HG03460 (cell line): ENCODE results near the gene FRMPD4.

Source experiments
- ATAC-seq: cut with Tn5 transposase; IDR thresholded peaks from one replicate; pipeline ENCODE4 v1.9.1; 2021; ENCODE audit not compliant: unreplicated experiment

The FRMPD4 gene

GRCh38 chrX:12611471-12611870, 473.2 kb downstream of the FRMPD4 start:
- ATAC-seq = peak; percentile 57

DNA sequence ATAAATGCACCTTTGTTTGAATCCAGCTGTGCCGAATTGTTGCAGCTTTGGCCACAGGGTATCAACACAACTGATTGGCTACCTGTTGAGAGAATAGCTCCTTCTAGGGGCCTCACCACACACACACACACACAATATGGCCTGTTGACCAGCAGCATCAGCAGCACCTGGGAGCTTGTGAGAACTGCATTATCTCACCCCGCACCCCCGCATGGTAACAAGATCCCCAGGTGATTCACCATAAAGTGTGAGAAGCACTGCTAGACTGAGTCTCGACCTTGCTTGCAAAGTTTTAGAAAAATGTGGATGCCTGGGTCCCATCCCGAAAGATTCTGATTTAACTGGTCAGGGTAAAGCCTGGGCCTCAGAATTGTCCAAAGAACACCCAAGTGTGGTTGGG, 476.0 kb downstream of the FRMPD4 start:
- ATAC-seq = no peak

- ATAC-seq = no peak
Observed at GRCh38 chrX:12615061-12615460, 476.8 kb downstream of the FRMPD4 start.

DNA sequence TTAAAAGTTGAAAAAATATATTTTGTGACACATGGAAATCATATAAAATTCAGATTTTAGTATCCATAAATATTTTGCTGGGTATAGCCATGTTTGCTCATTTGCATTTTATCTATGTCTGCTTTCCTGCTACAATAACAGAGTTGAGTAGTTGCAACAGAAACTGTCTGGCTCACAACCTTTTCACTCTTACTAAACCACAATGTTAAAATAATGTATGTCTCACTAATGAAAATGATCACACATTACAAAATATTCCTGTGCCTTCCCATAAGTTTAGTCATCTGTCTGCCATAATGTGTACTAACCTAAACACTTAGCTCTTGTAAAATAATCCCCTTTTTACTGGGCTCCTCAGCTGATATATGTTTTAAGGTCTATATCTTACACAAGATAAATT, 479.0 kb downstream of the FRMPD4 start:
- no peak for ATAC-seq

- ATAC-seq = no peak
Observed at GRCh38 chrX:12647230-12647629, 509.0 kb downstream of the FRMPD4 start.

GRCh38 chrX:12648995-12649394, 510.7 kb downstream of the FRMPD4 start:
- no peak for ATAC-seq

- ATAC-seq = no peak
Observed at GRCh38 chrX:12657433-12657832, 519.2 kb downstream of the FRMPD4 start.

DNA sequence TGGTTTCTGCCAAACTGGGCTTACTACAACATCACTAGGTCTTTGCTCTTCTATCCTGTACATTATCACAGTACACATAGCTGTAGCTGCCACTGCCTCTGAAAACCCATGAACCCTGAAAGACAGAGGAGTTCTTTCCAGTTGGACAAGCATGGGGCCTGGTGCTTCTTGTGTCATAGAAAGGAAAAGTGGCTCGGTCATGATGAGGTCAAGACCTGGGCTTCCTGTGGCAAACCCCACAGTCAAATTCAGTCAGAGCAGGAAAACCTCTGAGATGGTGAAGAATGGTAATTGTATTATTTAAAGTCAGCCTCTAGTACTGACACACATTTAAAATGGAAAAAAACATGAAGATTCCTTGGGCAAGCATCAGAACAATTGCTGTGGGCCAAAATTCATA, 519.6 kb downstream of the FRMPD4 start:
- peak; percentile 79 for ATAC-seq

GRCh38 chrX:12661464-12661863, 523.2 kb downstream of the FRMPD4 start:
- ATAC-seq = no peak

- no peak for ATAC-seq
Observed at GRCh38 chrX:12672367-12673106, 534.3 kb downstream of the FRMPD4 start.

DNA sequence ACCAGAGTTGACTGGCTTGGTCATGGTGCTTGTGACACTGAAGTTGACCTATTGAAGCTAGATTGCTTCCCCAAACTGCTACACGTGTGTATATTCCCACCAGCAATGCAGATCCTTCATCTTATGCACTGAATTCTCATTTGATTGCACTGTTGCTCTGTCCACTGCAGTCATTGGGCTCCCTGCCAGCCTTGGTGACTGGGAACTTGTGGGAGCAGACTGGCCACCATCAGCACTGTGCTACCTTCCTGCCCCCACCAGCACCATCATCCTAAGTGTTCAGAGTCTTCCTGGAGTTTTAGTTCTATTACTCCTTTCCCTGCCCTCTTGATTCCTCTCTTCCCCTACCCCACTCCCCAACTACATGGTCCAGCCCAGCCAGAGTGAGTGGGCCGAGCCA, 535.2 kb downstream of the FRMPD4 start:
- no peak for ATAC-seq

- ATAC-seq = no peak
Observed at GRCh38 chrX:12679522-12679921, 541.2 kb downstream of the FRMPD4 start.

DNA sequence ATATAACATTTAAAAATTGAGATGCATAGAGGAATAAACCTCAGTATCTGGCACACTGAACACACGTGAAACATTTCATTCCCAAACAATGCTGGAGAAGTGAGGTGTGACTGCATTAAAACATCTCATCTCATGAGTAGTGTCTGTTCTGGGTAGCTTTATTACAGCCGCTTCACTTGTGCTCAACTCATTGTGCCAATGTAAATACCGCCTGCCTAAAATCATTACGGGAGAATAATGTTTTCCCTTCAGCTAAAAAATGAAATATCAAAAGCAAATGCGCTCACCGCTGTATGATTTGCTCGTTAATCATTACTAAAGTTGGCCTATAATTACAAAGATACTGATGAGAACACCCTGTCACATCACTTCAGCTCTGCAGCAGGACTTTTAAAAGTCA, 542.8 kb downstream of the FRMPD4 start:
- no peak for ATAC-seq

GRCh38 chrX:12685541-12685940, 547.3 kb downstream of the FRMPD4 start:
- ATAC-seq = no peak

- no peak for ATAC-seq
Observed at GRCh38 chrX:12686331-12686730, 548.1 kb downstream of the FRMPD4 start.

- ATAC-seq = no peak
Observed at GRCh38 chrX:12690646-12691045, 552.4 kb downstream of the FRMPD4 start.

- no peak for ATAC-seq
Observed at GRCh38 chrX:12693754-12694153, 555.5 kb downstream of the FRMPD4 start.

DNA sequence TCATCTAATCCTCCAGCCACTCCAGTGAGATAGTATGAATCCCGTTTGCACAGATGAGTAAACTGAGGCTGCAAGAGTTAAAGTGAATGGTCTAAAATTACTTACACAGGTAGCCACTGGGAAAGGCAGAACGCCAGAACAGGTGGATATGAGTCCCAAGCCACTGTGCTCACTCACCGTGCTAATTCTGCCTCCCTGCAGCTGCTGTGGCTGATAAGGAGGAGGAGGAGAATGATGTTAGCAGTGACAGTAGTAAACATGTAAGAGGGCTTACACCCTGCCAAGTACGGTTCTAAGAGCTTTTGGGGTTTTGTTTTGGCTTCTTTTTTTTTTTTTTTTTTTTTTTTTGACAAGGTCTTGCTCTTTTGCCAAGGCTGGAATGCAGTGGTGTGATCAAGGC, 562.5 kb downstream of the FRMPD4 start:
- ATAC-seq = no peak

- ATAC-seq = no peak
Observed at GRCh38 chrX:12701628-12702027, 563.4 kb downstream of the FRMPD4 start.

- no peak for ATAC-seq
Observed at GRCh38 chrX:12702509-12703091, 564.3 kb downstream of the FRMPD4 start.

GRCh38 chrX:12704706-12705105, 566.4 kb downstream of the FRMPD4 start:
- no peak for ATAC-seq

GRCh38 chrX:12709047-12709446, 570.8 kb downstream of the FRMPD4 start:
- ATAC-seq = no peak
